GM12891 (cell line): ENCODE results near the gene UBE3B.

Source experiments
- POLR2A ChIP-seq: IDR thresholded peaks from 2 replicates; pipeline ENCODE4 v1.6.1; 2011; ENCODE audit warnings: low read depth, low read length, control low read depth
- POLR2AphosphoS5 ChIP-seq: IDR thresholded peaks from 2 replicates; pipeline ENCODE4 v1.6.1; 2011; ENCODE audit warnings: low read depth, low read length, control low read depth

DNA sequence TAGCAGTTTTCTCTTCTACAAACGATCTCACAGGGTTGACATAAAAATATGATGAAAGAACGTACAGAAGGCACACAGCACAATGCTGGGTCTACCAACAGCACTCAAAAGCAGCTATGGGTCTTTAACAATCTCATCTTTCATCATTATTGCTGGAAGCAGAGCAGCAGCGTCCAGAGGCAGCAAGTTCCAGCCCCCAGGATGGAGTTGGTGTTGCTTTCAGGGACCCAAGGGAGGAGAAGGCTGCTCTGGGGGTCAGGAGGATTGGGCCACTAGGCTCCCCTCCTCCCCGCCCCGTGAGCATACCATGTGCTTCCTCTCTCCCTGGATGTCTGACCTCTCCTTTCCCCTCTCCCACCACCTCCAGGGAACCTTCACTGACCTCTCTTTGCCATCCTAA lies 13.7 kb upstream of the UBE3B start:
- TF ChIP-seq POLR2A = no peak
- TF ChIP-seq POLR2AphosphoS5 = no peak
